ENCODE data around the gene AATF. TPM values are rescaled to one million over a fixed set of nuclear protein-coding genes. Genes with fewer than 3 reads are reported as not detected.

AATF gene
- total and polyA plus RNA-seq, 9 of the 15 experiments (the other 6 are each of a cell fraction or from before 2014, with no cell fraction given): 34.5 to 133 (median 90.1) TPM

GRCh38 chr17:36948717-36949460 is at the start of gene AATF (continued):
- TF ChIP-seq ZNF639 (CRISPR knock-in tag; conservative IDR thresholded peaks at IDR 0.05 in 1 of 2, IDR thresholded peaks at IDR 0.05 in 1 of 2) (no peak; a peak in 1 of 4 replicates), RBBP5 (IDR thresholded peaks at IDR 0.05; ENCODE audit: borderline replicate concordance, insufficient read depth, low read length, poor library complexity, severe bottlenecking) (peak; percentile 93), EWSR1 (IDR thresholded peaks at IDR 0.05; ENCODE audit: borderline replicate concordance, low read depth, partially characterized antibody) (no peak), MCM2 (IDR thresholded peaks at IDR 0.05; ENCODE audit: low read depth) (no peak), CC2D1A (IDR thresholded peaks at IDR 0.05) (no peak), CAMTA2 (CRISPR knock-in tag; conservative IDR thresholded peaks at IDR 0.05) (no peak), MEIS2 (IDR thresholded peaks at IDR 0.05; ENCODE audit: partially characterized antibody) (peak; percentile 88), MYNN (IDR thresholded peaks at IDR 0.05) (no peak), MYNN (CRISPR knock-in tag; IDR thresholded peaks at IDR 0.05) (0 out of 2 replicates have a peak, but pooled peaks have one; percentile 16), ZNF24 (IDR thresholded peaks at IDR 0.05) (peak; percentile 58; the same call in 1 of the 2 replicates), SRF (CRISPR knock-in tag; IDR thresholded peaks at IDR 0.05) (peak in 1 of 2 experiments; percentile 62; a peak in 2 of 4 replicates), RAD51 (IDR thresholded peaks at IDR 0.05; ENCODE audit: borderline replicate concordance, low read depth) (peak; percentile 96), NFIC (IDR thresholded peaks at IDR 0.05) (peak; percentile 54; the same call in 1 of the 2 replicates), ZNF23 (CRISPR knock-in tag; IDR thresholded peaks at IDR 0.05) (no peak), HINFP (tag; conservative IDR thresholded peaks at IDR 0.05; ENCODE audit: low read depth) (no peak), POLR2A (conservative IDR thresholded peaks at IDR 0.05) (peak; percentile 94), ZBTB33 (CRISPR knock-in tag; IDR thresholded peaks at IDR 0.05) (no peak), NCOR1 (IDR thresholded peaks at IDR 0.05) (no peak), PCBP2 (IDR thresholded peaks at IDR 0.05; ENCODE audit: low read depth, low read length, poor library complexity, severe bottlenecking) (no peak), ZNF253 (CRISPR knock-in tag; conservative IDR thresholded peaks at IDR 0.05) (no peak), FOS (IDR thresholded peaks at IDR 0.05; ENCODE audit: extremely low read depth, insufficient read length) (no peak), HNRNPH1 (optimal IDR thresholded peaks at IDR 0.05; ENCODE audit: low read depth, low read length) (no peak), ZBTB7A (IDR thresholded peaks at IDR 0.05; ENCODE audit: borderline replicate concordance, control insufficient read depth, low read depth, low read length) (peak; percentile 85; the same call in 1 of the 2 replicates), HMG20A (CRISPR knock-in tag; conservative IDR thresholded peaks at IDR 0.05) (no peak), MXI1 (IDR thresholded peaks at IDR 0.05; ENCODE audit: low read depth, low read length) (no peak; the same call in 1 of the 2 replicates)
